Activated CD4-positive, alpha-beta memory T cell treated with anti-CD3 and anti-CD28 coated beads, Interleukin-2, amount 10 ng/mL, durations not matched to agents 7 days and 5 days (primary cell): ENCODE results near the gene FADD. TPM values are rescaled to one million over a fixed set of nuclear protein-coding genes. Genes with fewer than 3 reads are reported as not detected.
"Not testable (repeated sequence)": the region's sequence is repeated elsewhere in the genome, so short reads cannot be mapped to it uniquely, and the experiment has no call there.

Source experiments
- CTCF ChIA-PET: fragments of 350-600 bp; sonication (Branson Sonifier 250); formaldehyde crosslinking; loops from one replicate; lab custom pipeline; 2021; ENCODE audit warnings: antibody characterized with exemption, inconsistent platforms; lab: Charles Lee
- POLR2A ChIA-PET: fragments of 350-600 bp; sonication (Branson Sonifier 250); formaldehyde crosslinking; loops from one replicate; lab custom pipeline; 2021; ENCODE audit warnings: antibody characterized with exemption; lab: Charles Lee
- DNase-seq: peaks from one replicate; pipeline ENCODE4 v3.0.0-alpha.2; 2020
- H3K27ac Mint-ChIP-seq: one replicate; pipeline ENCODE4 v1.8.0; 2021; ENCODE audit warnings: mild to moderate bottlenecking, mixed read lengths
- H3K27me3 Mint-ChIP-seq: one replicate; pipeline ENCODE4 v1.8.0; 2021; ENCODE audit warnings: mixed read lengths
- H3K36me3 Mint-ChIP-seq: one replicate; pipeline ENCODE4 v1.8.0; 2021; ENCODE audit warnings: low read depth, mixed read lengths
- H3K4me1 Mint-ChIP-seq: one replicate; pipeline ENCODE4 v1.8.0; 2021; ENCODE audit warnings: mixed read lengths
- H3K4me3 Mint-ChIP-seq: one replicate; pipeline ENCODE4 v1.8.0; 2021; ENCODE audit warnings: mild to moderate bottlenecking, mixed read lengths
- H3K9me3 Mint-ChIP-seq: one replicate; pipeline ENCODE4 v1.8.0; 2021; ENCODE audit warnings: mixed read lengths
- total RNA-seq, 2 experiments: library from RNA; stranded (reverse); gene quantifications; one replicate each; pipeline ENCODE4 v1.2.3, GENCODE V29; 2021

The FADD gene
- total RNA-seq, 2 experiments from 2014 or later, result 39.5 to 39.8 TPM

DNA sequence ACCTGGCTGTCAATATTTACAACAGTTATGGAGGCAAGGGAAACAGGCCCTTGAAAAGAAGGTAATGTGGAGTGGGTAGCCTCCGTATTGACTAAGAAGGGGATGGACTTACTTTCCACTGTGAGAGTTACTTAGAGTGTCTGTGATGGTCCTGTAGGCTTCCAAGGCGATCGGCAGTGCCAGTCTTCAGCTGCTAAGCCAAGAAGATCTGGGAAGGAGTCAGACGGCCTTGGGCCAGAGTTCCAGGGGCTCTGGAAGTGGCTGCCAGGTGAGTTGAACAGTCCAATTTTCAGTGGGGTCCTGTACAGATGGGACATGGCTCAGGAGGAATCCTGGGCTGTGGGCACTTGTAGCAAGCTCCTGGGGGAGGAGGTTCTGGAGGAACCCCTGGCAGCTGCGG is 14.3 kb downstream of the FADD start:
- H3K4me3 Mint-ChIP-seq, H3K27ac Mint-ChIP-seq, H3K4me1 Mint-ChIP-seq, CTCF ChIA-PET, H3K9me3 Mint-ChIP-seq, H3K36me3 Mint-ChIP-seq, POLR2A ChIA-PET, DNase-seq: not testable (repeated sequence)
- peaks cover 26% of the 10 kb centered on the region for H3K27me3 Mint-ChIP-seq

DNA sequence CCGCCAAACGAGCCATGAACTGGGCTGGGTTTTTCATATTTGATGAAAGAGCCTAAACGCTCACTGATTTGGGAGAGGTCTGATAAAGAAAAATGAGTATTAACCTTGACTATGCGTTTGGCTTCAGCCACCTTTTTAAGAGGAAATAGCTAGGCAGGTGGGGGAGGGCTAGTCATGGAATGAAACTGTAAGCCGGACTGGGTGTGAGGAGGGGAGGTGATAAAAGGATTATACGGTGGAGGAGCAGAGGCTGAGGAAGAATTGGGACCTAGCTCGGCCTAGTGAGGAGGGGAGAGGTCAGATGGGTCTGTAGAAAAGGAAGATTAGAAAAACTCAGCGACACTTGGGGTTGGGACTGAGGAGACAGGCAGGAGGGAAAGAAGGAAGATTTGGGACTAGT is 15.0 kb downstream of the FADD start:
- H3K4me3 Mint-ChIP-seq, H3K27ac Mint-ChIP-seq, DNase-seq, H3K36me3 Mint-ChIP-seq, POLR2A ChIA-PET, H3K4me1 Mint-ChIP-seq, CTCF ChIA-PET, H3K9me3 Mint-ChIP-seq: not testable (repeated sequence)
- H3K27me3 Mint-ChIP-seq, result peaks cover 29% of the 10 kb centered on the region

DNA sequence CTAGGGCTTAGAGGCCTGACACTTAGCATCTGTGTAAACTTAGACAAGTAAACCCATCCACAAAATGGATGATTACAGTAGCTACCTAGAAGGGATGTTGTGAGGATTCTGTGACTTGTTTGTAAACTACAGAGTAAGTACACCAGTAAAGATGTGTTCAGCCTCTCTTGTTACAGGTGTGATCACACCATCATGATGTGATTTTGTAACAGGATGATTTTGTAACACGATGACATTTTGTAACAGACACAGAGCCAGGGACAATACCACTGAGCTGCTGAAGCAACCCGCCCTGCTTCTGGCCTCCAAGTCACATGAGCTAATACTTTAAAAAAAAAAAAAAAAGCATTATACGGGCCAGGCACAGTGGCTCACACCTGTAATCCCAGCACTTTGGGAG is 17.0 kb downstream of the FADD start:
- ChIA-PET CTCF (no interaction called here), POLR2A (no interaction called here)
- no peaks in the 10 kb centered on the region for H3K4me1 Mint-ChIP-seq
- H3K27ac Mint-ChIP-seq, result no peak overlapping the region
- no peak overlapping the region for H3K4me3 Mint-ChIP-seq
- peaks cover 46% of the 10 kb centered on the region for H3K27me3 Mint-ChIP-seq
- no peaks in the 10 kb centered on the region for H3K9me3 Mint-ChIP-seq
- no peaks in the 10 kb centered on the region for H3K36me3 Mint-ChIP-seq
- no peak for DNase-seq

DNA sequence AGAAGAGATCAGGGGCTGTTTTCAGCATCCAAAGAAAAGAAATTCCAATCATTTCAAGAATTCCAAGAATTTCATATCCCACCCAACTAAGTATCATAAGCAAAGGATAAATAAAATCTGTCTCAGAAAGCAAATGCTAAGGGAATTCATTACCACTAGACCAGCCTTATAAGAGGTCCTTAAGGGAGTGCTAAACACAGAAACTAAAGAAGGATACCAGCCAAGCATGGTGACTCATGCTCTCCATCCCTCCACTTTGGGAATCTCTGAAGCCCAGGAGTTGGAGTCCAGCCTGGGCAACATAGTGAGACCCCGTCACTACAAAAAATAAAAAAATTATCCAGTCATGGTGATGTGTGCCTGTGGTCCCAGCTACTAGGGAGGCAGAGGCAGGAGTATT is 17.8 kb downstream of the FADD start:
- H3K9me3 Mint-ChIP-seq, result no peaks in the 10 kb centered on the region
- H3K4me1 Mint-ChIP-seq, result no peaks in the 10 kb centered on the region
- POLR2A ChIA-PET, result no interaction called here
- H3K27ac Mint-ChIP-seq, result no peak overlapping the region
- no peak for DNase-seq
- CTCF ChIA-PET, result no interaction called here
- no peak overlapping the region for H3K4me3 Mint-ChIP-seq
- H3K27me3 Mint-ChIP-seq, result peaks cover 50% of the 10 kb centered on the region
- no peaks in the 10 kb centered on the region for H3K36me3 Mint-ChIP-seq

DNA sequence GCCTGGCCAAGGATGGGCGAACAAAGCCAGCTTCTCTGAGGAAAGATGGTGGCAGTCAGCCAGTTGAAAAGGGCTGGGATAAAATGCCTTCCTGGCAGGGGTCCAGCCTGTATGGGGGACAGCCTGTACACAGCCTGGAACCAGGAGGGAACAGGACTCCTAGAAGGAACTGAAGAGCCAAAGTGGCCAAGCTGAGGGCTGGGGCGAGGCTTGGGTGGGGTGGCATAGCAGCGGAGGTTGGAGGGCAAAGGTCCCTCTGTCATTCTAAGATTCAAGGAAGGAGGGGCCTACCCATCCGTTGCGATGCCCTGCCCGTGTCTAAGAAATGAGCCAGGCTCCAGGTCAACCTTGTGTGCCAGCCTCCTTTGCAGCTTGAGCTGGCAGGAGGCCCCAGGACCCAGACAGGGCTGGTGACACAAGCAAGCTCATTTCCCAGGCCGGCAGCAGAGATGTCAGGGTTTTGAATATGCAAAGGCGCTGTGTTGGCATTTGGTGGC is 22.6 kb downstream of the FADD start:
- no peak for DNase-seq
- H3K36me3 Mint-ChIP-seq, result no peaks in the 10 kb centered on the region
- CTCF ChIA-PET, result no interaction called here
- H3K27ac Mint-ChIP-seq, result no peak overlapping the region
- POLR2A ChIA-PET, result no interaction called here
- no peaks in the 10 kb centered on the region for H3K4me1 Mint-ChIP-seq
- H3K27me3 Mint-ChIP-seq, result peaks cover 32% of the 10 kb centered on the region
- no peaks in the 10 kb centered on the region for H3K9me3 Mint-ChIP-seq
- H3K4me3 Mint-ChIP-seq, result no peak overlapping the region

DNA sequence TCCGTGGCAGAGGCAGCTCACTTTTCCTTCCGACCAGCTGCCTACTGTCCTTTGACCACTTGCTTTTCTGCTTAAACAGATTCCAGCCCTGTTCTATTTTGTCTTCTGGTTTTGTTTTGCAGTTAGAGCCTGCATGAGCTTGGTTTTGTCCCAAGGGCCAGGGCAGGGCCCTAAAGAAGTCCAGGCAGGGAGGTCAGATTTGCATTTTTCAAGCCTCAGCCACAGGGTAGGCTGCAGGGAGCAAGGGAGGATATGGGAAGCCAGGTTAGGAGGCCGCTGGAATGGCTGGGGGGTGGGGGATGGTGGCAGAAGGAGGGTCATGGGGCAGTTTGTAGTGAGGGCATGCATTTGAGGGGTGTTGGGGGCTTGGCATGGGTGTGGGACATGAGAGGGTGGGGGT is 23.1 kb downstream of the FADD start:
- Mint-ChIP-seq H3K27ac (no peak overlapping the region), H3K4me3 (no peak overlapping the region), H3K4me1 (no peaks in the 10 kb centered on the region), H3K36me3 (no peaks in the 10 kb centered on the region), H3K9me3 (no peaks in the 10 kb centered on the region), H3K27me3 (peaks cover 30% of the 10 kb centered on the region)
- ChIA-PET POLR2A (interaction anchor here (0.7 kb wide), 1 partner anchor 23 kb away, joined by 3 read pairs; the partner anchor contains the start of gene FADD), CTCF (no interaction called here)
- no peak for DNase-seq

DNA sequence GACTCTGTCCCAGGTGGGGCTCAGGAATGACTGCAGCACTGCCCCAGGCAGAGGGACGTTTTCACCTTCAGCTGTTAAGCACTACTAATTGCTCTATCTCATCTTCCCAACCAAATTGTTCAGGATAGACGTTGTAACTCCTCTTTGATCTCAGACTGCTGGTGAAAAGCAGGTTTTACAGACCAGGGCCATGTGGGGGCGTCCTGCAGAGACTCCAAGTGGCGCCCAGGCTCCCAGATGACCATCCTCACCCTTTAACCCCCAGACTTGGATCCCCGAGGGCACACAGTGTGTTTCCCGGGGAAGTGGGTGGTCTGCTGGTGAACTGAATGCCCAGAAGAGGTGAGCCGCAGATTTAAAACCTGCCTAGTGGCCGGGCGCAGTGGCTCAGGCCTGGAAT is 23.9 kb downstream of the FADD start:
- POLR2A ChIA-PET, result interaction anchor here (0.7 kb wide), 1 partner anchor 24 kb away, joined by 3 read pairs; the partner anchor contains the start of gene FADD
- CTCF ChIA-PET, result no interaction called here

DNA sequence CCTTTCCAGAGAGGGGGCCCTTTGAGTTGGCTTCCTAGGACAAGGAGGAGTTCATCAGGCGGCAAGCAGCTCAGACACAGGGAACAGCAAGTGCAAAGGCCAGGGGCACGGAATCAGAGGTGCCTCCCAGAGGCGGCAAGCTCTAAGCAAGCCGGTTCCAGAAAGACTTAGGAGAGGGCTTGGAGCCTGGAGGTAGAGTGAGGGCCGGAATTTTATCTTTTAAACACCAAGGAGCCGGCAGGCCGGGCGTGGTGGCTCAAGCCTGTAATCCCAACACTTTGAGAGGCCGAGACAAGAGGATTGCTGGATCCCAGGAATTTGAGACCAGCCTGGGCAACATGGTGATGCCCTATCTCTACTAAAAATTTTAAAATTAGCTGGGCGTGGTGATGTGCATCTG is 26.6 kb downstream of the FADD start:
- ChIA-PET CTCF (no interaction called here), POLR2A (no interaction called here)
- Mint-ChIP-seq H3K36me3 (no peaks in the 10 kb centered on the region), H3K4me1 (no peaks in the 10 kb centered on the region), H3K9me3 (no peaks in the 10 kb centered on the region), H3K27ac (no peak overlapping the region), H3K27me3 (peaks cover 13% of the 10 kb centered on the region), H3K4me3 (no peak overlapping the region)
- no peak for DNase-seq

More for the DNA sequence above, 23.9 kb downstream of the FADD start:
- no peak for DNase-seq
- H3K4me3 Mint-ChIP-seq, result no peak overlapping the region
- H3K4me1 Mint-ChIP-seq, result no peaks in the 10 kb centered on the region
- peaks cover 30% of the 10 kb centered on the region for H3K27me3 Mint-ChIP-seq
- no peak overlapping the region for H3K27ac Mint-ChIP-seq
- no peaks in the 10 kb centered on the region for H3K36me3 Mint-ChIP-seq
- no peaks in the 10 kb centered on the region for H3K9me3 Mint-ChIP-seq

DNA sequence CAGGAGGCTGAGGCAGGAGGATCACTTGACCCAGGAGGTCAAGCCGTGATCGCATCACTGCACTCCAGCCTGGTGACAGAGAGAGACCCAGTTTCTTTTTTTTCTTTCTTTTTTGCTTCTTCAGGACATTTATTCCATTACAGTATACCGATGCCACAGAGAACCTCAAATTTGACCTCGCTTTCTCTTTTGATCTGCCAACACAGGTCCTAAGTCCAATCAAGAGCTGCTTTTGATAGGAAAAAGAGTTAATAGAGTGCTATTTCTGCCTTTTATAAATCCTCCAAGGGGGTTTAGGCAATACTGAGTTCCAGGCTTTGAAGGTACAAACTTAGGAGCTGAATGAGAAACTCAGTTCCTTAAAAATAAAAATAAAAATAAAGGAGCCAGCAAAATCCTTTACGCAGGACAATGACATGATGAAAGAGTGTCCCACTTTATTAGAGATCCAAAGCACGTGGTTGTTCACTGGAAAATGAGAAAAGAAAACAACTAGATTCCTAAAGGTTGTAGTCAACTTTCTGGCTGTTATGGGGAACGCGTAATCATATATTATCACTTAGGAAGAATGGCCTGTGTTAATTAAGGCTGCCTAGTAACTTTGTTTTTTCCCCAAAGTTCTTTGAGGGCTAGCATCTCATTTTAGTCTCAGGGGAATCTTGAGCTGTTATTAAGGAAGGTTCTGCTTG is 27.2 kb downstream of the FADD start:
- Mint-ChIP-seq H3K4me3 (no peak overlapping the region), H3K36me3 (no peaks in the 10 kb centered on the region), H3K27ac (no peak overlapping the region), H3K9me3 (no peaks in the 10 kb centered on the region), H3K27me3 (peaks cover 8% of the 10 kb centered on the region), H3K4me1 (no peaks in the 10 kb centered on the region)
- POLR2A ChIA-PET, result no interaction called here
- CTCF ChIA-PET, result no interaction called here
- no peak for DNase-seq

DNA sequence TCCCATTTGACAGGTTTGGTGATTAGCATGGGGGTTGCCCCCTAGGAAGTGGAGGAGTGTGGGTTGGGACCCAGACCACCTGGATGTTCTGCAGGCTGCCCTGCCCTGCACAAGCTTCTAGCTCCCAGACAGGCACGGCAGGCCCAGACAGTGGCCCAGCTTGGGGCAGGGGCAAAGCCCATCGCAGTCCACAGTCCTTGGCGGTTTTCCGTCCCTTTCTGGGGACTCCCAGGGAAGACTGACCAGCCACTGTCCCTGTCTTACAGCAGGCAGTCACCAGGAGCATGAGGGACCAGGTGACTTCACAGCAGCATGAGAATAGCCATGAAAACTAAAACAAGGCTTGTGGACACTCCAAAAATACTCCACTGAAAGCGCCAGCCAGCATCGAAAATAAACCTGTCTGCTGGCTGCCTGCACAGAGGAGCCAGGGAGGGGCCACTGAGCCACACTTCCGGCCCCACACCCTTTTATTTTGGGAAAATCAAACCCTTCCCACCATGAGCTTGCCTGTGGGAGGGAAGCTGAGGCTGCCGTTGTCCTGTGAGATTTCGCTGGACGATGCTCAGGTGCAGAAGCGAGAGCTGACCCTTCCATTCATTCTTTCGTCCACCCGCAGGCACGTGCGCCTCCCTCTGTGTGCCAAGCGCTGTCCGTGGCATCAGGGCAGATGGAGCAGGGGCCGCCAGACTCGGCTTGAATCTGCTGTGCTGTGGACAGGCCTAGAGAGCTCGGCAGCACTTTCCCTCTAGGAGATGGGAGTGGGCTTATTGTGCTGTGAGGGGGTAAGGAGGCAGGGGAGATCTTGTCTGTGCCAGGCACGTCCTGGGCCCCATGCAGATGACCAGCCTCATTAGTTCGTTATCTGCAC is 28.0 kb downstream of the FADD start:
- Mint-ChIP-seq H3K9me3 (no peaks in the 10 kb centered on the region), H3K4me1 (no peaks in the 10 kb centered on the region), H3K36me3 (no peaks in the 10 kb centered on the region), H3K4me3 (no peak overlapping the region), H3K27ac (no peak overlapping the region), H3K27me3 (peaks cover 4% of the 10 kb centered on the region)
- DNase-seq, result no peak
- ChIA-PET CTCF (no interaction called here), POLR2A (no interaction called here)

DNA sequence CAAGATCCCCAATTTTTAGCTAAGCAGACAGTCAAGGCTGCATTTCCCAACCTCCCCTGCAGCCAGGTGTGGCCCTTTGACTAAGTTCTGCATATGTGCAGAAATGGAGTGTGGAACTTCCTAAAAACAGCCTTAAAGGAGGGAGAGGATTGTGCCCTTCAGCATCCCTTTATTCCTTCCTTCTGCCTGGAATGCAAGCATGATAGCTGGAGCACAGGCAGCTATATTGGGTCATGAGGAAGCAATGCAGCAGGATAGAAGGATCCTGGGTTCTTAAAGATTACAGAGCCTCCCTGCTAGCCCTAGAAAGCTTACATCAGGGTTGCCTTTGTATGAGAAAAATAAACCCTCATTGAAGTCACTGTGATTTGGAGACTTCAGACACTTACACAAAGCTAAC is 29.9 kb downstream of the FADD start:
- H3K4me3 Mint-ChIP-seq, result no peak overlapping the region
- no peak overlapping the region for H3K27ac Mint-ChIP-seq
- peaks cover 2% of the 10 kb centered on the region for H3K27me3 Mint-ChIP-seq
- DNase-seq, result no peak
- ChIA-PET CTCF (no interaction called here), POLR2A (no interaction called here)
- H3K36me3 Mint-ChIP-seq, result no peaks in the 10 kb centered on the region
- no peaks in the 10 kb centered on the region for H3K4me1 Mint-ChIP-seq
- H3K9me3 Mint-ChIP-seq, result no peaks in the 10 kb centered on the region

DNA sequence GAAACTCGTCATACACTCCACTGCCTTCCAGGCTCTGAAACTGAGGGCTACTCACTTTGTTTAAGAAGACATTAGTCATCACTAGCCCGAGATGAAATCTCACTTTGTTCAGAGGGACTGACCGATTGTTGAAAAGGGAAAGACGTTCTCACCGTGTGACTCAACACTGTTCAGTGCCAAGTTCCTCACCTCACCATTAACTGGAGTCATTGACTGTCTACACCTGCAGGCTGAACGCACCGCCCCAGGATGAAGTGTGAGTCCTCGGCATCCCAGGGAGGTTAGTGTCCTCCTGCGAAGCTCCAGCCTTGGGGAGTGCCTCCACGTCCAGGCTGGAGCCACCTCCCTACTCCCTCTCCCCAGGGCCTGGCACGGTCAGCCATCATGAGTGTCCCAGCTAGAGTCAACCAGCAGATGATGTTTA is 30.4 kb downstream of the FADD start:
- POLR2A ChIA-PET, result interaction anchor here (0.9 kb wide), 1 partner anchor 27 kb away, joined by 3 read pairs; no protein-coding TSS in a partner anchor

DNA sequence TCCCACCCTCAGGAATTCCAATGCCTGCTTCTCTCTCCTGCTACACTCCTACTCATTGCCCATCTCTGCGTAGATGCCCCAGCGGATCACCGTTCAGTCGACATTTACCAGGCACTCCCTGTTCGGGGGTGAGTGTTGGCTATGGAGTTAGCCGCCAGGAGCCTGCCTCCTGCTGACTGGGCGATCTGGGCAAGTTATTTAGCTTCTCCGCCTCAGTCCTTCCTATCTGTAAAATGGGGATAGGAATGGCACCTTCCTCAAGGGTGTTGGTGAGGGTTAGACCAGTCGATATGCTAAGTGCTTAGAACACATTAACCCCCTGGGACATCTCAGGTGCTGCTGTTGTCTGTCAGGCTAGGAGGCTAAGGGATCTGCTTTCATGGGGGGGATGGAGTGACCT is 30.9 kb downstream of the FADD start:
- H3K36me3 Mint-ChIP-seq, result no peaks in the 10 kb centered on the region
- no peaks in the 10 kb centered on the region for H3K9me3 Mint-ChIP-seq
- POLR2A ChIA-PET, result interaction anchor here (0.9 kb wide), 1 partner anchor 27 kb away, joined by 3 read pairs; no protein-coding TSS in a partner anchor
- H3K27ac Mint-ChIP-seq, result no peak overlapping the region
- DNase-seq, result no peak
- H3K4me3 Mint-ChIP-seq, result no peak overlapping the region
- CTCF ChIA-PET, result no interaction called here
- H3K4me1 Mint-ChIP-seq, result no peaks in the 10 kb centered on the region
- H3K27me3 Mint-ChIP-seq, result peaks cover 2% of the 10 kb centered on the region

More for the DNA sequence above, 30.4 kb downstream of the FADD start:
- peaks cover 2% of the 10 kb centered on the region for H3K27me3 Mint-ChIP-seq
- DNase-seq, result no peak
- CTCF ChIA-PET, result no interaction called here
- no peaks in the 10 kb centered on the region for H3K4me1 Mint-ChIP-seq
- no peaks in the 10 kb centered on the region for H3K36me3 Mint-ChIP-seq
- no peak overlapping the region for H3K27ac Mint-ChIP-seq
- no peaks in the 10 kb centered on the region for H3K9me3 Mint-ChIP-seq
- H3K4me3 Mint-ChIP-seq, result no peak overlapping the region
